Neuron (in vitro differentiated cells): ENCODE data around the gene TRIM14.
"Not testable (repeated sequence)": the region's sequence is repeated elsewhere in the genome, so short reads cannot be mapped to it uniquely, and the experiment has no call there.

Experiments used
- H2AFZ ChIP-seq: one replicate; pipeline ENCODE4 v1.6.1; 2013; ENCODE audit warnings: low read depth, mild to moderate bottlenecking, inconsistent platforms, low read length, moderate library complexity
- H3K27me3 ChIP-seq: one replicate; pipeline ENCODE4 v1.6.1; 2013; ENCODE audit warnings: low read length; ENCODE audit not compliant: insufficient read depth
- H3K36me3 ChIP-seq: one replicate; pipeline ENCODE4 v1.6.1; 2013; ENCODE audit warnings: low read length; ENCODE audit not compliant: insufficient read depth
- H3K4me1 ChIP-seq: one replicate; pipeline ENCODE4 v1.6.1; 2013; ENCODE audit warnings: low read length; ENCODE audit not compliant: insufficient read depth
- H3K4me3 ChIP-seq: 2 replicates; pipeline ENCODE4 v1.5.1; 2013; ENCODE audit warnings: mild to moderate bottlenecking, low read length, moderate library complexity
- H3K9me3 ChIP-seq: one replicate; pipeline ENCODE4 v1.6.1; 2013; ENCODE audit warnings: low read length

Gene TRIM14

GRCh38 chr9:98134702-98135557, 15.9 kb upstream of the TRIM14 start:
- Histone ChIP-seq H3K4me1 (no peaks in the 10 kb centered on the region), H3K4me3 (no peak overlapping the region), H2AFZ (no peak overlapping the region), H3K27me3 (peaks cover 7% of the 10 kb centered on the region), H3K9me3 (no peaks in the 10 kb centered on the region), H3K36me3 (no peaks in the 10 kb centered on the region)

GRCh38 chr9:98132806-98133631, 14.0 kb upstream of the TRIM14 start:
- Histone ChIP-seq H3K27me3 (peaks cover 7% of the 10 kb centered on the region), H3K9me3 (no peaks in the 10 kb centered on the region), H3K36me3 (no peaks in the 10 kb centered on the region), H2AFZ (no peak overlapping the region), H3K4me1 (no peaks in the 10 kb centered on the region), H3K4me3 (no peak overlapping the region)

GRCh38 chr9:98132158-98132557, 13.1 kb upstream of the TRIM14 start:
- Histone ChIP-seq H3K4me1 (no peaks in the 10 kb centered on the region), H3K36me3 (no peaks in the 10 kb centered on the region), H2AFZ (no peak overlapping the region), H3K27me3 (peaks cover 7% of the 10 kb centered on the region), H3K4me3 (no peak overlapping the region), H3K9me3 (no peaks in the 10 kb centered on the region)

GRCh38 chr9:98130576-98131228, 11.7 kb upstream of the TRIM14 start:
- Histone ChIP-seq H3K27me3 (peaks cover 7% of the 10 kb centered on the region), H3K4me3 (no peak overlapping the region), H3K4me1 (no peaks in the 10 kb centered on the region), H3K9me3 (no peaks in the 10 kb centered on the region), H2AFZ (no peak overlapping the region), H3K36me3 (no peaks in the 10 kb centered on the region)

- H3K4me1 ChIP-seq, H3K4me3 ChIP-seq, H3K36me3 ChIP-seq, H3K27me3 ChIP-seq, H3K9me3 ChIP-seq, H2AFZ ChIP-seq: not testable (repeated sequence)
These were observed 11.0 kb upstream of the TRIM14 start for GRCh38 chr9:98130060-98130459.

- no peaks in the 10 kb centered on the region for H3K36me3 ChIP-seq
- H3K4me1 ChIP-seq: no peaks in the 10 kb centered on the region
- H3K9me3 ChIP-seq: no peaks in the 10 kb centered on the region
- no peaks in the 10 kb centered on the region for H3K27me3 ChIP-seq
- H3K4me3 ChIP-seq: no peak overlapping the region
- H2AFZ ChIP-seq: no peak overlapping the region
These were observed 10.4 kb upstream of the TRIM14 start for GRCh38 chr9:98129451-98129881.

GRCh38 chr9:98128316-98128715, 9.3 kb upstream of the TRIM14 start:
- no peaks in the 10 kb centered on the region for H3K4me1 ChIP-seq
- no peaks in the 10 kb centered on the region for H3K9me3 ChIP-seq
- no peak overlapping the region for H3K4me3 ChIP-seq
- no peak overlapping the region for H2AFZ ChIP-seq
- H3K27me3 ChIP-seq: no peaks in the 10 kb centered on the region
- no peaks in the 10 kb centered on the region for H3K36me3 ChIP-seq

GRCh38 chr9:98127226-98127625, 8.2 kb upstream of the TRIM14 start:
- H3K4me1 ChIP-seq: no peaks in the 10 kb centered on the region
- no peak overlapping the region for H3K4me3 ChIP-seq
- H2AFZ ChIP-seq: no peak overlapping the region
- peaks cover under 1% of the 10 kb centered on the region for H3K27me3 ChIP-seq
- no peaks in the 10 kb centered on the region for H3K36me3 ChIP-seq
- no peaks in the 10 kb centered on the region for H3K9me3 ChIP-seq

- H2AFZ ChIP-seq: no peak overlapping the region
- no peak overlapping the region for H3K4me3 ChIP-seq
- H3K36me3 ChIP-seq: no peaks in the 10 kb centered on the region
- no peaks in the 10 kb centered on the region for H3K4me1 ChIP-seq
- peaks cover 15% of the 10 kb centered on the region for H3K27me3 ChIP-seq
- H3K9me3 ChIP-seq: no peaks in the 10 kb centered on the region
These were observed 5.8 kb upstream of the TRIM14 start for GRCh38 chr9:98124637-98125426.

- H3K9me3 ChIP-seq, H2AFZ ChIP-seq, H3K4me1 ChIP-seq, H3K36me3 ChIP-seq, H3K4me3 ChIP-seq: not testable (repeated sequence)
- H3K27me3 ChIP-seq: peaks cover 20% of the 10 kb centered on the region
These were observed 5.1 kb upstream of the TRIM14 start for GRCh38 chr9:98124091-98124490.

GRCh38 chr9:98121058-98121457, 2.0 kb upstream of the TRIM14 start:
- Histone ChIP-seq H3K4me3 (no peak overlapping the region), H3K36me3 (no peaks in the 10 kb centered on the region), H3K9me3 (no peaks in the 10 kb centered on the region), H2AFZ (no peak overlapping the region), H3K27me3 (peaks cover 41% of the 10 kb centered on the region), H3K4me1 (peaks cover 4% of the 10 kb centered on the region)

GRCh38 chr9:98120476-98120875, 1.5 kb upstream of the TRIM14 start:
- no peaks in the 10 kb centered on the region for H3K9me3 ChIP-seq
- H3K27me3 ChIP-seq: peaks cover 41% of the 10 kb centered on the region
- H3K4me1 ChIP-seq: peaks cover 4% of the 10 kb centered on the region
- no peak overlapping the region for H2AFZ ChIP-seq
- no peaks in the 10 kb centered on the region for H3K36me3 ChIP-seq
- no peak overlapping the region for H3K4me3 ChIP-seq
